ENCODE data around the gene DOK6. TPM values are rescaled to one million over a fixed set of nuclear protein-coding genes. Genes with fewer than 3 reads are reported as not detected.

Gene DOK6
- total RNA-seq, 1 donor from 2014 or later: 3.2 TPM

DNA sequence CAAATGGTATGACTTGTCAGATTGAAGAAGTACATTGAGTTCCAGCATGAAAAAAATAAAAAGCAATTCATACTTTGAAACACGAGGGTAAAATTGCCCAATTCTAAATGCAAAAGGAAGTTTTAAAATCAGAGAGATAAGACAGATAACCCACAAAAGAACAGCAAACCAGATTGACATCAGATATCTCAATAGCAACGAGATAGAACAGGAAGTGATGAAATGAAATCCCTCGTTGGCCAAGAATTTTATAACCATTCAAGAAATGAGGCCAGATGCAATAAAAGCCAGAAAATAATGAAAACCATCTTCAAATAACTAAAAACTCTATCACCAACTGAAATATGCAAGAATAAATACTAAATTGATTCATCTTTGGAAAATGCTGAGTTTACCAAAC is 374.1 kb downstream of the DOK6 start:
- no peak for ATAC-seq
- H3K36me3 ChIP-seq: no peaks in the 10 kb centered on the region

DNA sequence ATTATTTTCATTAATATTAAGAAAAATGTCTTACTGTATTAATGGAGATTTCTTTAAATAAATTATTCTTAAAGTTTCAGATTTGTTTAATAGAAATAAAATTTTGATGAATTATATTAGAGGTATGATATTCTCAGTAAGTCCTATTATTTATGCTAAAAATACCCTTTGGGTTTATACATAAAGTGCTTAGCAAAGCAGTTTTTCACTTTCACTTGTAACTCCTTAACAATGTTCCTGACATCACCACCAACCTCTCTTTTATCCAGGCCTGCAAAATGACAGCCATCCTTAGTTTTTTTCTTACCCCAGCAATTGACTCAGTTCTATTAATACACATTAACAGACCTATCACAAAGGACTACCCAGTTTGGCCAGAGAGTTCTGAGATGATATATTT is 376.6 kb downstream of the DOK6 start:
- H3K27ac ChIP-seq: no peak overlapping the region
- intact Hi-C loops (cut with DNase I): no loop called here
- H3K27me3 ChIP-seq (ENCODE audit: low read depth): no peaks in the 10 kb centered on the region
- no peaks in the 10 kb centered on the region for H3K9me3 ChIP-seq
- TF ChIP-seq CTCF (IDR thresholded peaks at IDR 0.05): no peak
- DNase-seq: no peak
- H3K4me3 ChIP-seq: no peak overlapping the region
- H3K36me3 ChIP-seq: no peaks in the 10 kb centered on the region
- no peaks in the 10 kb centered on the region for H3K4me1 ChIP-seq
- no peak for ATAC-seq

More for the DNA sequence above, 374.1 kb downstream of the DOK6 start:
- no peak for DNase-seq
- Histone ChIP-seq H3K27me3 (ENCODE audit: low read depth) (no peaks in the 10 kb centered on the region), H3K4me1 (no peaks in the 10 kb centered on the region), H3K4me3 (no peak overlapping the region), H3K27ac (no peak overlapping the region), H3K9me3 (no peaks in the 10 kb centered on the region)
- no peak for TF ChIP-seq CTCF (IDR thresholded peaks at IDR 0.05)
- intact Hi-C loops (cut with DNase I): no loop called here

- Histone ChIP-seq H3K36me3 (no peaks in the 10 kb centered on the region), H3K4me1 (no peaks in the 10 kb centered on the region), H3K27ac (no peak overlapping the region), H3K4me3 (no peak overlapping the region), H3K27me3 (ENCODE audit: low read depth) (no peaks in the 10 kb centered on the region), H3K9me3 (no peaks in the 10 kb centered on the region)
- no peak for TF ChIP-seq CTCF (IDR thresholded peaks at IDR 0.05)
- no peak for ATAC-seq
- DNase-seq: no peak
- intact Hi-C loops (cut with DNase I): no loop called here
Measured at GRCh38 chr18:69778680-69779079, 378.0 kb downstream of the DOK6 start.

DNA sequence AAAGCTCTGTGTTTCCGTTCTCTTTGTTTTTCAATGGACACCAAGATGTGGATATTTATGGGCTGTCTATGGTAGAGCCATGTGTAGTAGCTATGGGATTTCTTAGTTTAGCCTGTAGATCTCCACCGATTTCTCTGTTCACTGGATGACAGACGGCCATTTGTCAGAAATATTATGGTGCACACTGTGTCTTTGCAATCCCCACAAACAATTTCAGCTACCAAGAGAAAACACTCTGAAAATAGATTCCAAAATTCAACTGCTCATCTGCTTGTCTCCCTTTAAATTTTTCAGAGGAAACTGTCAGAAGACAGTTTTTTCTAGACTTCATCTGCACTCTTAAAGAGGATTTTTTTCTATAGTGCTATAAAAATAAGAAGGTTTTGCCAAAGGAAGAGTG is 380.2 kb downstream of the DOK6 start:
- no peak for TF ChIP-seq CTCF (IDR thresholded peaks at IDR 0.05)
- Histone ChIP-seq H3K4me3 (no peak overlapping the region), H3K36me3 (no peaks in the 10 kb centered on the region), H3K4me1 (no peaks in the 10 kb centered on the region), H3K9me3 (no peaks in the 10 kb centered on the region), H3K27ac (no peak overlapping the region), H3K27me3 (ENCODE audit: low read depth) (no peaks in the 10 kb centered on the region)
- DNase-seq (no peak), ATAC-seq (no peak)
- intact Hi-C loops (cut with DNase I): no loop called here

- no peaks in the 10 kb centered on the region for H3K27me3 ChIP-seq (ENCODE audit: low read depth)
- no peak for ATAC-seq
- H3K4me3 ChIP-seq: no peak overlapping the region
- no peak for DNase-seq
- H3K4me1 ChIP-seq: no peaks in the 10 kb centered on the region
- no peak overlapping the region for H3K27ac ChIP-seq
- no peaks in the 10 kb centered on the region for H3K9me3 ChIP-seq
- no peaks in the 10 kb centered on the region for H3K36me3 ChIP-seq
- intact Hi-C loops (cut with DNase I): no loop called here
- TF ChIP-seq CTCF (IDR thresholded peaks at IDR 0.05): no peak
Measured at GRCh38 chr18:69784815-69785214, 384.1 kb downstream of the DOK6 start.

GRCh38 chr18:69785466-69785865 is 384.8 kb downstream of the DOK6 start:
- H3K27ac ChIP-seq: no peak overlapping the region
- DNase-seq (no peak), ATAC-seq (no peak)
- intact Hi-C loops (cut with DNase I): no loop called here
- no peaks in the 10 kb centered on the region for H3K36me3 ChIP-seq
- no peak for TF ChIP-seq CTCF (IDR thresholded peaks at IDR 0.05)
- H3K4me3 ChIP-seq: no peak overlapping the region
- H3K27me3 ChIP-seq (ENCODE audit: low read depth): no peaks in the 10 kb centered on the region
- no peaks in the 10 kb centered on the region for H3K9me3 ChIP-seq
- H3K4me1 ChIP-seq: no peaks in the 10 kb centered on the region

Data from lower lobe of right lung (tissue), 2 donors.